ENCODE data around the gene S100P.

GRCh38 chr4:6701371-6701770 is 7.7 kb downstream of the S100P start:
- TF ChIP-seq SP1 (IDR thresholded peaks at IDR 0.05) (no peak), CTCF (IDR thresholded peaks at IDR 0.05; ENCODE audit: low read depth, low read length, missing input control) (peak; percentile 20), FOXA1 (IDR thresholded peaks at IDR 0.05) (no peak), ATF3 (IDR thresholded peaks at IDR 0.05) (no peak), RAD21 (IDR thresholded peaks at IDR 0.05) (peak in 1 of 2 donors; percentile 34), HNF4G (IDR thresholded peaks at IDR 0.05) (no peak), GABPA (IDR thresholded peaks at IDR 0.05 in 1 of 2, conservative IDR thresholded peaks at IDR 0.05 in 1 of 2) (no peak), REST (IDR thresholded peaks at IDR 0.05) (no peak)
- TF ChIP-seq, protein P1, sequence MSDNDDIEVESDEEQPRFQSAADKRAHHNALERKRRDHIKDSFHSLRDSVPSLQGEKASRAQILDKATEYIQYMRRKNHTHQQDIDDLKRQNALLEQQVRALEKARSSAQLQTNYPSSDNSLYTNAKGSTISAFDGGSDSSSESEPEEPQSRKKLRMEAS (IDR thresholded peaks at IDR 0.05) = no peak

All from liver (tissue), 3 donors.